Ascending aorta (tissue), 2 donors: ENCODE measurements around the gene EME2. TPM values are rescaled to one million over a fixed set of nuclear protein-coding genes. Genes with fewer than 3 reads are reported as not detected.

Experiments used
- DNase-seq, 2 donors: peaks; one replicate each; pipeline ENCODE4 v3.0.0-alpha.2; 2019; ENCODE audit warnings: low spot score in 2 of 2
- H3K27ac ChIP-seq, 2 donors: fragments of 200-600 bp; sonication (generic); one replicate each; pipeline ENCODE4 v1.5.1; 2016 to 2017; ENCODE audit warnings: mild to moderate bottlenecking in 1 of 2
- H3K27me3 ChIP-seq: fragments of 200-600 bp; sonication (generic); one replicate; pipeline ENCODE4 v1.5.1; 2017
- H3K36me3 ChIP-seq, 2 donors: fragments of 200-600 bp; sonication (generic); one replicate each; pipeline ENCODE4 v1.5.1; 2016
- H3K4me1 ChIP-seq, 2 donors: fragments of 200-600 bp; sonication (generic); one replicate each; pipeline ENCODE4 v1.5.1; 2016 to 2017; ENCODE audit warnings: mild to moderate bottlenecking in 1 of 2
- H3K4me3 ChIP-seq, 2 donors: fragments of 200-600 bp; sonication (generic); one replicate each; pipeline ENCODE4 v1.5.1; 2016 to 2017; ENCODE audit warnings: mild to moderate bottlenecking in 1 of 2
- H3K9me3 ChIP-seq, 2 donors: fragments of 200-600 bp; sonication (generic); one replicate each; pipeline ENCODE4 v1.5.1; 2016
- intact Hi-C: fragments of 100-400 bp; cut with DNase I; formaldehyde crosslinking; loops from one replicate; pipeline ENCODE4 v1.15.1; 2023
- total RNA-seq: library from RNA; depleted of rRNA; stranded (reverse); fragments of >200 nt; gene quantifications from one replicate; pipeline ENCODE4 v1.1.0, GENCODE V29; 2016
- TF ChIP-seq, protein P1 (sequence below), 3 experiments: fragments of 200-600 bp in 2 of 3; fragments of 450-650 bp in 1 of 3; sonication (generic) in 2 of 3; IDR thresholded peaks; one replicate each; pipeline ENCODE4 v1.5.1; 2016 to 2019; ENCODE audit warnings: antibody characterized with exemption in 3 of 3, mild to moderate bottlenecking in 1 of 3, moderate library complexity in 1 of 3

The EME2 gene
- 25.3 TPM for total RNA-seq

DNA sequence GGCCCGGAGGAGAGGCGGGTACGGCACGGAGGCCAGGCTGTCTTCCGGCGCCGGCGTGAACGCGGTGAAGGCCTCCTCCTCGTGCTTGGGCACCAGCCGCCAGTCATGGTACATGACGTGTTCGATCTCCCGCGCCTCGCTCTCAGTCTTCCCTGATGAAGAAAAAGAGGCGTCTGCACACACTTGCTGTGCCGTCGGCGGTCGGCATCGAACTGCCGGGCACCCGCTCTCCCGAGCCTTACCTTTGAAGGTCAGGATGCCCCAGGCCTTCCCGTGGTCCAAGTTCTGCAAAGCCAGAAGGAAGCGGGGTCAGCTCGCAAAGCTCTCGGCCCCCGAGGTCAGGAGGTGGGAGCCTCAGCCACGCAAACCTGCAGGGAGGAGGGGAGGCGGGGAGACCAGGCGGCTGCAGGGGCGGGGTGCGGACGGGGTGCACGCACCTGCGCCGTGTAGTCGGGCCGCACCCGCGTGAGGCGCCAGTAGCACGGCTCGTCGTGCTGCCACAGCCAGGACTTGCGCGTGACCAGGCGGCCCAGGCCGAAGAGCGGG, at the start of gene EME2:
TSS of gene EME2 (plus strand) at position 449 of the 546 bp plus-strand sequence. CDS start 418 bp downstream, outside the sequence.
- intact Hi-C loops, result loop anchor here (2.0 to 5.0 kb wide), 2 partner anchors 54 to 95 kb away; partner anchors contain the start of genes FAHD1, HAGH and JPT2
- H3K27me3 ChIP-seq, result no peaks in the 10 kb centered on the region
- TF ChIP-seq, protein P1, sequence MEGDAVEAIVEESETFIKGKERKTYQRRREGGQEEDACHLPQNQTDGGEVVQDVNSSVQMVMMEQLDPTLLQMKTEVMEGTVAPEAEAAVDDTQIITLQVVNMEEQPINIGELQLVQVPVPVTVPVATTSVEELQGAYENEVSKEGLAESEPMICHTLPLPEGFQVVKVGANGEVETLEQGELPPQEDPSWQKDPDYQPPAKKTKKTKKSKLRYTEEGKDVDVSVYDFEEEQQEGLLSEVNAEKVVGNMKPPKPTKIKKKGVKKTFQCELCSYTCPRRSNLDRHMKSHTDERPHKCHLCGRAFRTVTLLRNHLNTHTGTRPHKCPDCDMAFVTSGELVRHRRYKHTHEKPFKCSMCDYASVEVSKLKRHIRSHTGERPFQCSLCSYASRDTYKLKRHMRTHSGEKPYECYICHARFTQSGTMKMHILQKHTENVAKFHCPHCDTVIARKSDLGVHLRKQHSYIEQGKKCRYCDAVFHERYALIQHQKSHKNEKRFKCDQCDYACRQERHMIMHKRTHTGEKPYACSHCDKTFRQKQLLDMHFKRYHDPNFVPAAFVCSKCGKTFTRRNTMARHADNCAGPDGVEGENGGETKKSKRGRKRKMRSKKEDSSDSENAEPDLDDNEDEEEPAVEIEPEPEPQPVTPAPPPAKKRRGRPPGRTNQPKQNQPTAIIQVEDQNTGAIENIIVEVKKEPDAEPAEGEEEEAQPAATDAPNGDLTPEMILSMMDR (IDR thresholded peaks at IDR 0.05), result no peak

DNA sequence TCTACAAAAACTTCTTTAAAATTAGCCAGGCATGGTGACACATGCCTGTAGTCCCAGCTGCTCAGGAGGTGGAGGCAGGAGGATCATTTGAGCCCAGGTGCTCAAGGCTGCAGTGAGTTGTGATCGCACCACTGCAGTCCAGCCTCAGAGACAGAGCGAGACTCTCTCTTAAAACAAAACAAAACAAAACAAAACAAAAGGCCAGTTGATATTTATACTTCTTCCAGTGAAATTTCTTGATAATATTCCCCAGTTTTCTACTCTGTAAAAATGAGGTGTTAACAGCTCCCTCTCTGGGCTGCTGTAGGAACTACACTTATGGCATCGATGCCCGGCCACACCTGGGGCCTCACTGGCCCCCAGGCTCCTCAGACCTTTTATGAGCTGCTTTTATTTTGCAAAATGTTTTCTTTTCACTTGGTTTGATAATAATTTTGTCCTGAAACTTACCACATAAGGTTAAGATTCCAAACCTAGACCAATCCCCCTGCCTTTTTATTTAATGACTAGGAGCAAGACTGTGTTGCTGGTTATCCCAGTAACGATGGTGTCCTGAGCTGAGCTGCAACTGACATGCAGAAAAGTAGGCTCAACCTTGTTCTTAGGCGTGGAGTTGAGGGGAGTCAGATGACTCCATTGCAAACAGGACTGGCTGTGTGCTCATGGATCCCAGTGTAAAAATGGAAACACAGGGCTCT, 49.0 kb upstream of the EME2 start:
- no peak overlapping the region for H3K4me3 ChIP-seq
- no peak for DNase-seq
- no peaks in the 10 kb centered on the region for H3K27me3 ChIP-seq
- TF ChIP-seq, protein P1 (IDR thresholded peaks at IDR 0.05), result peak; percentile 56 to 80 (median 79)
- peaks cover 5 to 16% of the 10 kb centered on the region in 2 donors for H3K4me1 ChIP-seq
- H3K9me3 ChIP-seq, result no peaks in the 10 kb centered on the region
- peaks cover 23 to 43% of the 10 kb centered on the region in 2 donors for H3K36me3 ChIP-seq
- intact Hi-C loops, result no loop called here
- peak overlapping the region; percentile 15 to 50 for H3K27ac ChIP-seq

More for the DNA sequence above, at the start of gene EME2:
- H3K27ac ChIP-seq, result peak within 1 kb of the TSS; percentile 95
- H3K9me3 ChIP-seq, result no peaks in the 10 kb centered on the region
- peaks cover 19 to 28% of the 10 kb centered on the region in 2 donors for H3K4me1 ChIP-seq
- peak within 1 kb of the TSS; percentile 98 to 99 for H3K4me3 ChIP-seq
- peaks cover 26 to 44% of the 10 kb centered on the region in 2 donors for H3K36me3 ChIP-seq
- no peak for DNase-seq

- intact Hi-C loops, result no loop called here
- Histone ChIP-seq H3K4me3 (no peak overlapping the region), H3K4me1 (peaks cover 5 to 16% of the 10 kb centered on the region in 2 donors), H3K9me3 (no peaks in the 10 kb centered on the region), H3K36me3 (peaks cover 32 to 52% of the 10 kb centered on the region in 2 donors), H3K27ac (no peak overlapping the region), H3K27me3 (no peaks in the 10 kb centered on the region)
- DNase-seq, result no peak
- TF ChIP-seq, protein P1 (IDR thresholded peaks at IDR 0.05), result no peak
These were observed 48.1 kb upstream of the EME2 start for GRCh38 chr16:1724491-1724890.

DNA sequence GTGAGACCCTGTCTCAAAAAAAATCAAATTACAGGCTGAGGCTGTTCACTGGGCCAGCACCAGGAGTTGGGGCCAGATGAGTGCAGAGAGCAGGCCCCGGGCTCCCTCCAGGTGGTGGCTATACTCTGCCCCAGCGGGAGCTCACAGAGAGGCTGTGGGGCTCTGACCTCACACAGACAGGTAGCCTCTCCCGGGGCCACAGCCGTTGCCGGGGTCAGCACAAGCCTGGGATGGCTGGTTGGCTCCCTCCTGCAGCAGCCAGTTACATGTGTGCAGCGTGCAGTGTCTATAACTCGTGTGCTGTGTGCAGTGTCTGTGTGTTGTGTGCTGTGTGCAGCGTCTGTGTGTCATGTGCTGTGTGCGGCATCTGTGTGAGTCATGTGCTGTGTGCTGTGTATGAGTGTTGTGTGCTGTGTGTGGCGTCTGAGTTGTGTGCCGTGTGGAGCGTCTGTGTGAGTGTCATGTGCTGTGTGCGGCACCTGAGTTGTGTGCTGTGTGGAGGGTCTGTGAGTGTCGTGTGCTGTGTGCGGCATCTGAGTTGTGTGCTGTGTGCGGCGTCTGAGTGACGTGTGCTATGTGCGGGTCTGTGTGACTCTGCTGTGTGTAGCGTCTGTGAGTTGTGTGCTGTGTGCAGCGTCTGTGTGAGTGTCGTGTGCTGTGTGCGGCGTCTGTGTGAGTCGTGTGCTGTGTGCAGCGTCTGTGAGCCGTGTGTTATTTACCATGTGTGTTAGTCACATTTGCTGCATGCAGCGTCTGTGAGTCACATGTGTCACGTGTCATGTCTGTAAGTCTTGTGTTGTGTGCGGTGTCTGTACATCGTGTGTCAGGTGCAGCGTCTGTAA, 45.7 kb upstream of the EME2 start:
- no peak overlapping the region for H3K4me3 ChIP-seq
- H3K27ac ChIP-seq, result no peak overlapping the region
- no peaks in the 10 kb centered on the region for H3K27me3 ChIP-seq
- TF ChIP-seq, protein P1 (IDR thresholded peaks at IDR 0.05), result no peak
- no peaks in the 10 kb centered on the region for H3K9me3 ChIP-seq
- peaks cover 40 to 61% of the 10 kb centered on the region in 2 donors for H3K36me3 ChIP-seq
- DNase-seq, result no peak
- intact Hi-C loops, result no loop called here
- peaks cover 5 to 12% of the 10 kb centered on the region in 2 donors for H3K4me1 ChIP-seq

- intact Hi-C loops, result no loop called here
- H3K27ac ChIP-seq, result no peak overlapping the region
These were observed 44.7 kb upstream of the EME2 start for GRCh38 chr16:1727651-1728624.

More at GRCh38 chr16:1727651-1728624, 44.7 kb upstream of the EME2 start:
- no peak overlapping the region for H3K4me3 ChIP-seq
- no peaks in the 10 kb centered on the region for H3K27me3 ChIP-seq
- H3K9me3 ChIP-seq, result no peaks in the 10 kb centered on the region
- H3K4me1 ChIP-seq, result peaks cover 0 to 4% of the 10 kb centered on the region in 2 donors
- TF ChIP-seq, protein P1 (IDR thresholded peaks at IDR 0.05), result no peak
- DNase-seq, result no peak
- H3K36me3 ChIP-seq, result peaks cover 48 to 71% of the 10 kb centered on the region in 2 donors
